ENCODE measurements around the gene SAT1.
A peak's percentile ranks its signal among the peaks of the same experiment; 100 is the strongest.

The SAT1 gene

DNA sequence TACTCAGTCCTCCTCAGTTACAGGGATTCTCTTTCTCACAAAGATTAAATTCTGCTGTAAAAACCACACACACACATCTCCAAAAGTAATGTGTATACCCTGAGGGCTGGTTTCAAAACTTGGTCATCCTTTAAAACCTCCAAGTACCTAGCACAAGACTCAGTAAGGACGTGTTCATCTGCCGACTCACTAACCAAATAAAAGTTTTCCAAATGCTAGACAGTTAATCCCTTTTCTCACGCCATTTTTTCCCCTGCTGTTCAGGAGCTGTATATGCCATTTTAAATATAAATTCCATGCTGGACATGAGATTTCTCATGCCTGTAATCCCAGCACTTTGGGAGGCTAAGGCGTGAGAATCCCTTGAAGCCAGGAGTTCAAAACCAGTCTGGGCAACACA lies 3.9 kb upstream of the SAT1 start:
- no peak for DNase-seq

DNA sequence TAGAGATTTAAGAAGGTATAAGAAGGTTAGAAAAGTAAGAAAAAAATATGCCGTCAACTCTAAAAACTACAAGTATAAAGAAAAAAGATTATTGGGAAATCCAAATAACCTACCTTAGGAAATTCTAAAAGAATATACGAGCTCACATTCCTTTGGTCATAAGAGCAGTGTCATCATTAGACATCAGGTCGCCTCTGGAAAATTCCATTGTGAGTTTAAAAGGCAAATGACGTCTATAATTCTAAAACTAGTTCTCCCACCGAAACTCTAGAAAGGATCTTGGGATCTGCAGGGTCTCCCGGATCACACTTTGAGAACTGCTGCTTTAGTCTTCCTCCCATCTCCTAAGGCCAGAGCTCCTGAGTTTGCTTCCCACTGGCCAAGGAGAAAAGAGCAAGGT lies 518 bp upstream of the SAT1 start:
- no peak for DNase-seq

GRCh38 chrX:23783589-23784469 lies 856 bp downstream of the SAT1 start:
- no peak for DNase-seq

DNA sequence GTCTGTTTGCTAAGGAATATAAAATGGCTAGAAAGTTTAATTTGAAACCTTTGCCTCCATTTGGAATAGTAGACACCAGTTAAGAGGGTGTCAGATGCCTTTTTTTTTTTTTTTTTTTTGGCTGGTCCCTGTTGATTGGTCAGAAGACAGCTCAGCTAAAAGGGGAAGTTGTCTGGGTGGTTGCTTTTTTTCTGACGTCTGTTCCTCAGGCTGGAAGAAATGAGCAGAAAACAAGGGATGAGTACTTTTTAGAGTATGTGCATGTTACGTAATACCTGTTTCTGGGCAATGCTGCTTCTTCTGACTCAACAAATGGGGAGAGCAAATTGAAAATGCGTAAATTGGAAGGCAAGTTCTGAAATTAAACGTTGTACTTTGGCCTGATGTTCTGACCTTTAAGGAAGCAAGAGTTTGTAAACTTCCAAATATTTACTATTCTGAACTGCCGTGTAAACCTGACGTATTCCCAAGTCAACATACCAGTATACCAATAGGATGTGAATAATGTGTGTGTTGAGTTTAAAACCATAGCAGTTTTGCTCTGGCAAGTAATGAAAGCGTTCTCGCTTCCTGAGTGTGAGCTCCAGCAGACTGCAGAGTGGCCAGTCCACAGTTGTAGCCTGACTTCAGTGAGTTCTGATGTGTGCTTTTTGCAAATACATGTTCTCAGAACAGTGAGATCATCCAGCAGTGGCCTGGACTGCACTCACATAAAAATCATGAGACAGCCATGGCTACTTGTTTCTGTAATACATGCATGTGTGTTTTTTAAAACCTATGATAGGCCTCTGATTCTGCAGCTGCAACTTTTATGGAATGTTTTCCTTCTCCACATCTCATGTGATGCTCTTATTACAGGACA lies 1.7 kb downstream of the SAT1 start:
- DNase-seq: peak; percentile 4

GRCh38 chrX:23785580-23785979 lies 2.6 kb downstream of the SAT1 start:
- DNase-seq: no peak

- no peak for DNase-seq
Measured at GRCh38 chrX:23786268-23786815, 3.4 kb downstream of the SAT1 start.

GRCh38 chrX:23787745-23788118 lies 4.8 kb downstream of the SAT1 start:
- no peak for DNase-seq

GRCh38 chrX:23788521-23788920 lies 5.5 kb downstream of the SAT1 start:
- DNase-seq: no peak

DNA sequence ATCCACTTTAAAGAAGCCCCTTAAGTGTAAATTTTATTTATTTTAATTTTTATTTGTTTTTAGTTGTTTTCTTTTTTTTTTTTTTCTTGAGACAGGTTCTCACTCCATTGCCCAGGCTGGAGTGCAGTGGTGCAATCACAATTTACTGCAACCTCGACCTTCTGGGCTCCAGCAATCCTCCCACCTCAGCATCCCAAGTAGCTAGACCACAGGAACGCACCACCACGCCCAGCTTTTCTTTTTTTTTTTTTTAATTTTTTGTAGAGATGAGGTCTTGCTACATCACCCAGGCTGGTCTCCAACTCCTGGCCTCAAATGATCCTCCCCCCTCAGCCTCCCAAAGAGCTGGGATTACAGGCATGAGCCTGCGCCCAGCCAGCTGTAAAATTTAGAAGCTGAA lies 6.0 kb downstream of the SAT1 start:
- no peak for DNase-seq

GRCh38 chrX:23789386-23790154 lies 6.6 kb downstream of the SAT1 start:
- no peak for DNase-seq

DNA sequence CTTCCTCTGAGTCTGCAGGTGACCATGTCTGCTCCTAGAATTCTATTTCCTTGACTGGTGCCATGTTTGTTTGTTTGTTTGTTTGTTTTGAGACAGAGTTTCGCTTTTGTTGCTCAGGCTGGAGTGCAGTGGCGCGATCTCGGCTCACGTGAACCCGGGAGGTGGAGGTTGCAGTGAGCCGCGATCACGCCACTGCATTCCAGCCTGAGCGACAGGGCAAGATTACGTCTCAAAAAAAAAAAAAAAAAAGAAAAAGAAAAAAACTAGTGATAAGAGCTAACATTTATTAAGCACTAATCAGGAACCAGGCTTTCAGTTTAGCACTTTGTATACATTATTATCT lies 7.2 kb downstream of the SAT1 start:
- DNase-seq: no peak

DNA sequence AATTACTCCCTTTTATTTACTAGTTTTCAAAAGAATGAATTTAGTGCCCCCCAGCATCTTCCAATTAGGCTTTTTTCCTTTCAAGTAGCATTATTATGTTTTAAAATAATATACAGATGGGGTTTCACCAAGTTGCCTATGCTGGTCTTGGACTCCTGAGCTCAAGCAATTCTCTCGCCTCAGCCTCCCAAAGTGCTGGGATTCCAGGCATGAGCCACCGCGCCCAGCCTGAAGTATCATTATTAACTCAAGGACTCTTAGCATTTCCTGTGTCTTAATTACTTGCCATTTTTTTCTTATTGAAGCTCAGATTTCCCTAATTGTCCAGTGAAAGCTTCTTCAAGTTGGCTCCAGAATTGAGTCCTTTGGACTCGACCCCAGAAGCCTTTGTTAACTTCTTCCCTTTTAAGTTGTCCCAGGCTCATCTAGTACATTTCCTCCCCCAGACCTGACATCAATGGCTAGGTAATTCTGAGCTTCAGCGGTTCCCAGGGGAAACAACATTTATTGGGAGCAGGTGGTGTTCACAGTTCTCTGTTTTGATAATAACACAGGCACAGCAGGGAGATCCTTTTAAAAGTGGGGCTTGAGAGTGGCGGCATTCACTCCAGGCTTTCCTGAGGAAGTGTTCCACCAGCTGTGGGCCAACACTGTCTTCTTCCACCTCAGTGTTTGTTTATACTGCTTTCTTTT lies 10.0 kb downstream of the SAT1 start:
- DNase-seq: no peak

DNA sequence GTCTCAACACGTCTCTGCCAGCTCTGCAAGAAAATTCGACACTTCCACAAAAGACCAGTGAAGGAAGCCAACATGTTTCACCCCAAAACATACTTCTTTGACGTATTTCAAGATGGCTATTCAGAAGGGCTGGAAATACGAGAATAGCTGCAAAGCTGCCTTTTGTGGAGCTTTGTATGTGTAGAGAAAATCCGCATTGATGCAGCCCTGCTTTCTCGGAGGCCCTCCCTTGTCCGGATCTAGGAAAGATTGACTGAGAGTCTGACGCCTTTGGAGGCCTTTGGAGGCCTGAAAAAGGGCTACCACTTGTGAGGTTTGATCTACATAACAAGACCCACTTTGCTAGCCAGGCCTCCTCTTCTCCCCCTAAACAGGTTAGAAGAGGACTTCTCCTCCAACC lies 12.2 kb downstream of the SAT1 start:
- DNase-seq: no peak

DNA sequence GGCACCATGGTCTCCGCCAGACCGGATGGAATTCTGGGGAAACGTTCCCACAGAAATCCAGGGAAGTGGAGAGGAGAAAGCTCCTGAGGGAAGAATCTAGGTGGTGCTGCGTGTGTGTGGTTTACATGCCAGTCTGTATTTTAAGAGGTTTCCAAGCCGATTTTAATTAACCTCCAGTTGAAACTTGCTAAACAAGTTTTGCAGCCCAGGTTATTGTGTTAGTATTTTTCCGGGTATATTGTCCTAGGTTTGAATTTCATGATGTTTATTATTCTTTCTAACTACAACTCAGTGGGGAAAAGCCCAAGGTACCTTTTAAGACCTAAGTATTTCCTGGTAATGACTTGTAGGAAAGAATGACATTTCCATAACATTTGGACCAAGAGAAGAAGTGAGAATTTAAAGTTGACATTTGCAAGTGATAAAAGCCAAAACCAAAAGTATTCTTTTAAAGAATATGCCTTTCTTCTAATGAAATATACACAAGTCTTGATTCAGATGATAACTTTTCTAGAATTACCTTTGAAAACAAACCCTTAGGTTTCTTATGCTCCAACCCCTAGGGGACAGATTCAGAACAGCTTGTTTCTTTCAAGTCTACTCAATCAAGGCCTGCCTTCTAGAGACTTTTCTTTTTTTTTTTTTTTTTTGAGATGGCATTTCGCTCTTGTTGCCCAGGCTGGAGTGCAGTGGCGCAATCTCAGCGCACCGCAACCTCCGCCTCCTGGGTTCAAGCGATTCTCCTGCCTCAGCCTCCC lies 14.6 kb downstream of the SAT1 start:
- no peak for DNase-seq

DNA sequence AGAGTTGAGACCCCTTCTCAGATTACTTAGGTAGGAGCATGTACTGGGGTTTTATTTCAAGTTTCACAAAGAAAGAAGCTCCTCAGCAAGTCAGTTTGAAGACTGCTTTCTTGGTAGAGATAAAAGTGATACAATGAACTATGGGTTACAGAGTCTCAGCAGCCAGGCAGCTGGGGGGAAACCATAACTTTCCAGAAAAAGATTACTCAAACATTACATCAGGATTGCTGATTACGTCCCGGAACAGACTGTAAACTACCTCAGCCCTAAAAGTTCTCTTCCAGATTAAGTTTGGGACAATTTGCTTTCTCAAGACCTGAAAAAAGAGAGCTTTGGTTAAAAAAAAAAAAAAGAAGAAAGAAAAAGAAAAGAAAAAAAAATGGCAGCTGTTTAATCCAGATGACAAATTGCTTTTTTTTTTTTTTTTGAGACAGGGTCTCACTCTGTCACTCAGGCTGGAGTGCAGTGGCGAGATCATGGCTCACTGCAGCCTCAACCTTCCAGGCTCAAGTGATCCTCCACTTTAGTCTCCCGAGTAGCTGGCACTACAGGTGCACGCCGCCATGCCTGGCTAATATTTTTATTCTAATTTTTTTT lies 16.6 kb downstream of the SAT1 start:
- DNase-seq: no peak

DNA sequence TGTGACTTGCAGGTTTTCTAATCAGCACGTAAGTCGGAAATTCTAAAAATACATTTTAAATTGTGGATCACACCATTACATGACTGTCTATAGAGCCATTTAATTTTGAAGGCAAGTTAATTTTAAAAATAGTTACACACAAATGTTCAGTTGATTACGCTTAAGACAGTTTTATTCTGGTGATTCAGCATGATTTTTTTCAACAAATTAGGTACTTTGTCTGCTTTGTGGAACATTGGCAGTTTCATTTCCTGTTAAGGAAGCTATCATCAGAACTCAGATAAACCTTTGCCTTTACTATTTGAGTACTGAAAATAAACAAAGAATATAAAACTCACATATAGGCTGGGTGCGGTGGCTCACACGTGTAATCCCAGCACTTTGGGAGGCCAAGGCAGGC lies 19.5 kb downstream of the SAT1 start:
- DNase-seq: no peak

DNA sequence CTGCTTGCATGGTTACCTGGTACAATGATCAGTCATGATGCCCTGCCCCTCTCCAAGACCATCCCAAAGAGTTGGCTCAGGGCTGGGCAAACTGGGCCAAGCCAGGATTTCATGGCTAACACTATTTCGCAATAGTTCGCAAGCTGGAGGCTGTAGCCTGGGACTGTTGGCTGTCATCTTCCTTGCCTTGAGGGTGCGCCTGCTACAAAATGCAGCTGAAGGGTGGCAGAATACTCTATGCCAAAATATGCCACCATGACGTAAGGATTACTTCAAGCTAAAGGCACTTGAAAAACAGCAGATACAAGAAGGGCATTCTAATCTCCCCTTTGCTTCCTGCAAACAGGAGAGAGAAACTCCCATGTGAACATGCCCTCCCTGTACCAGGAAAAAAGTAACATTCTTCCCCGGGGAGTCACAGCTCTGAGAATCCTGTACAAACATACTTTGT lies 21.0 kb downstream of the SAT1 start:
- DNase-seq: no peak

DNA sequence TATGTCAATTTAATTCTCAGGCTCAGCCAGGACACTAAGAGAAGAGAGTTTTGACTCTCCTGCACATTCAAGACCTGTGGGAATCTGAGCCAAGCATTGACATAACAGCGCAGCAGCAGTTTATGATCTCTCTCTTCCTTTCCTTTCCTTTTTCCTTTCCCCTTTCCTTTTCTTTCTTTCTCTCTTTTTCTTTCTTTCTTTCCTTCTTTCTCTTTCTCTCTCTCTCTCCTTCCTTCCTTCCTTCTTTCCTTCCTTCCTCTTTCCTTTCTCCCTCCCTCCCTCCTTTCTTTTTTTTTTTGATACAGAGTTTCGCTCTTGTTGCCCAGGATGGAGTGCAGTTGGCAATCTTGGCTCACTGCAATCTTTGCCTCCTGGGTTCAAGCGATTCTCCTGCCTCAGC lies 21.6 kb downstream of the SAT1 start:
- no peak for DNase-seq

GRCh38 chrX:23805389-23805788 lies 22.4 kb downstream of the SAT1 start:
- no peak for DNase-seq

- DNase-seq: no peak
Measured at GRCh38 chrX:23810279-23810678, 27.3 kb downstream of the SAT1 start.

GRCh38 chrX:23811108-23811651 lies 28.2 kb downstream of the SAT1 start:
- no peak for DNase-seq

Data from CD4-positive, alpha-beta T cell treated with Interleukin-4 for 4 hours (primary cell).